ENCODE measurements around the gene LHFPL6. TPM values are rescaled to one million over a fixed set of nuclear protein-coding genes. Genes with fewer than 3 reads are reported as not detected.

LHFPL6 gene
- polyA plus RNA-seq, 3 donors = 0.14 to 0.59 (median 0.46) TPM

DNA sequence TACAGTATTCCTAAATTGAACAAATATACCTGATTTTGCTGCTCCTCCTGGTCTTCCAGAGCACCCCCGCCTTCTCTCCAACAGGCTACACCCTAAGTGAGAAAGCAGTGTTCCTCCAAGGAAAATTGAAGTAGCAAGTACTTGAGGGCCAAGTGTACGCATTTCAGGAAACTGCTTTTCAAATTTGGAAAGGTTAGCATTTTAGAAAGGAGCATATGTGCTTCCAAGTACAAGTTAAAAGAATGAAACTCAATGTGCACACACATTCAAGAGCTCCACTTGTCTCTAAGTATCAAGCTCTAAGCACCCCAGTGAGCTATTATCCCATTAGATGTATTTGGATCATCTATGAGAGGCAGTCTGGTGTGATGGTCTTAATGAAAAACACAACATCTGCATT lies 25.8 kb downstream of the LHFPL6 start:
- H3K9me3 ChIP-seq (replicated peaks in 1 of 2; ENCODE audit: control insufficient read depth in 1 of 2, insufficient read depth in 1 of 2, low read length in 2 of 2) = peaks cover 0 to 3% of the 10 kb centered on the region in 2 donors
- Mint-ChIP-seq H3K4me1 (no peaks in the 10 kb centered on the region), H3K9me3 (peaks cover 0 to 8% (median 4%) of the 10 kb centered on the region in 7 donors), H3K27ac (no peak overlapping the region), H3K4me3 (no peak overlapping the region), H3K36me3 (no peaks in the 10 kb centered on the region), H3K27me3 (ENCODE audit: low read depth in 3 of 3) (no peaks in the 10 kb centered on the region)
- TF ChIP-seq, protein P1, sequence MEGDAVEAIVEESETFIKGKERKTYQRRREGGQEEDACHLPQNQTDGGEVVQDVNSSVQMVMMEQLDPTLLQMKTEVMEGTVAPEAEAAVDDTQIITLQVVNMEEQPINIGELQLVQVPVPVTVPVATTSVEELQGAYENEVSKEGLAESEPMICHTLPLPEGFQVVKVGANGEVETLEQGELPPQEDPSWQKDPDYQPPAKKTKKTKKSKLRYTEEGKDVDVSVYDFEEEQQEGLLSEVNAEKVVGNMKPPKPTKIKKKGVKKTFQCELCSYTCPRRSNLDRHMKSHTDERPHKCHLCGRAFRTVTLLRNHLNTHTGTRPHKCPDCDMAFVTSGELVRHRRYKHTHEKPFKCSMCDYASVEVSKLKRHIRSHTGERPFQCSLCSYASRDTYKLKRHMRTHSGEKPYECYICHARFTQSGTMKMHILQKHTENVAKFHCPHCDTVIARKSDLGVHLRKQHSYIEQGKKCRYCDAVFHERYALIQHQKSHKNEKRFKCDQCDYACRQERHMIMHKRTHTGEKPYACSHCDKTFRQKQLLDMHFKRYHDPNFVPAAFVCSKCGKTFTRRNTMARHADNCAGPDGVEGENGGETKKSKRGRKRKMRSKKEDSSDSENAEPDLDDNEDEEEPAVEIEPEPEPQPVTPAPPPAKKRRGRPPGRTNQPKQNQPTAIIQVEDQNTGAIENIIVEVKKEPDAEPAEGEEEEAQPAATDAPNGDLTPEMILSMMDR (IDR thresholded peaks at IDR 0.05) = no peak
- H3K4me3 ChIP-seq (replicated peaks in 1 of 3; ENCODE audit: low read depth in 2 of 3, low read length in 3 of 3) = no peak overlapping the region
- intact Hi-C loops (cut with micrococcal nuclease) = no loop called here
- no peak overlapping the region for H3K9ac ChIP-seq (ENCODE audit: insufficient read depth, low read length, poor library complexity, severe bottlenecking)
- H2AFZ ChIP-seq (ENCODE audit: insufficient read depth, low read depth, low read length, poor library complexity, severe bottlenecking) = no peak overlapping the region
- H3K36me3 ChIP-seq (replicated peaks in 1 of 2; ENCODE audit: control insufficient read depth in 1 of 2, insufficient read depth in 2 of 2, low read length in 2 of 2) = no peaks in the 10 kb centered on the region
- no peaks in the 10 kb centered on the region for H4K20me1 ChIP-seq (ENCODE audit: insufficient read depth, low read length)
- no peak overlapping the region for H3K27ac ChIP-seq (ENCODE audit: low read depth in 1 of 2, low read length in 2 of 2)
- no peaks in the 10 kb centered on the region for H3K79me2 ChIP-seq (ENCODE audit: insufficient read depth, low read length)
- H3K4me2 ChIP-seq (replicated peaks; ENCODE audit: extremely low read depth, low read length, poor library complexity, severe bottlenecking) = no peak overlapping the region
- H3K27me3 ChIP-seq (ENCODE audit: control insufficient read depth in 2 of 2, insufficient read depth in 2 of 2, low read length in 2 of 2) = no peaks in the 10 kb centered on the region
- whole genome bisulfite sequencing (ENCODE audit: insufficient coverage) = no CpG with 5 or more reads among the region's 2 CpGs
- no peak for DNase-seq
- H3K4me1 ChIP-seq (ENCODE audit: control insufficient read depth in 1 of 2, insufficient read depth in 2 of 2, low read length in 2 of 2) = no peaks in the 10 kb centered on the region

DNA sequence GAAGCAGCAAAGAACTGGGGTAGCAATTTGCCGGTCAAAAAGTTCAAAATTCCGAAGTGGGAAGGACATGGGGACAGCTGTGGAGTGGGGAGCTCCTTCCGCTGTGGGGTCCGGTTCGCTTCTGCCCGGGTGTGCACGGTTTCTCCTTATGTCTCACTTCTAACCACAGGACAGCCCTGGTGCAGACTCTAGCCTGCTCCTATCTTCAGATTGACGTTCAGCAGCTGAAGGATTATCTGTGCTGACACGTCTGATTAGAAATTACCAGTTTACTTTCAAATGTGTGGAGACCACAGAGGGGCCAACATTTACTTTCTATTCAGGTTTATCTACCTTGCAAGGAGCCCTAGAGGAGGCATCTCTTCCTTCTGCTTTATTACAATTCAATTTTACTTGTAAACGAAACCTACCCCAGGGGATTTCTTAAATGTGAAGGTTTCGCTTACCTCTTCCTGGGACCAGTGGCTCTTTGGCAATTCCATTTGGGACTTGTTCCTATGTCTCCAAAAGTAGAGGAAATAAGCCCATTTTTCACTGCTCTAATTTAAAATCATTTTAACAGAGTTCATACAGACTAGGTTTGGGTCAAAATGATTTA lies 27.3 kb downstream of the LHFPL6 start:
- H4K20me1 ChIP-seq (ENCODE audit: insufficient read depth, low read length) = no peaks in the 10 kb centered on the region
- no peak overlapping the region for H3K27ac Mint-ChIP-seq
- no peaks in the 10 kb centered on the region for H3K79me2 ChIP-seq (ENCODE audit: insufficient read depth, low read length)
- H3K9me3 Mint-ChIP-seq = peaks cover 0 to 12% (median 4%) of the 10 kb centered on the region in 7 donors
- intact Hi-C loops (cut with micrococcal nuclease) = no loop called here
- H3K36me3 ChIP-seq (replicated peaks in 1 of 2; ENCODE audit: control insufficient read depth in 1 of 2, insufficient read depth in 2 of 2, low read length in 2 of 2) = no peaks in the 10 kb centered on the region
- H2AFZ ChIP-seq (ENCODE audit: insufficient read depth, low read depth, low read length, poor library complexity, severe bottlenecking) = no peak overlapping the region
- no peaks in the 10 kb centered on the region for H3K27me3 ChIP-seq (ENCODE audit: control insufficient read depth in 2 of 2, insufficient read depth in 2 of 2, low read length in 2 of 2)
- TF ChIP-seq, protein P1 (IDR thresholded peaks at IDR 0.05) = no peak
- 97% methylated on average over 6 of the region's 11 CpGs for WGBS (ENCODE audit: insufficient coverage)
- H3K4me1 Mint-ChIP-seq = no peaks in the 10 kb centered on the region
- no peaks in the 10 kb centered on the region for H3K36me3 Mint-ChIP-seq
- H3K4me3 Mint-ChIP-seq = no peak overlapping the region
- no peak for DNase-seq
- no peaks in the 10 kb centered on the region for H3K27me3 Mint-ChIP-seq (ENCODE audit: low read depth in 3 of 3)
- H3K4me3 ChIP-seq (replicated peaks in 1 of 3; ENCODE audit: low read depth in 2 of 3, low read length in 3 of 3) = no peak overlapping the region
- H3K27ac ChIP-seq (ENCODE audit: low read depth in 1 of 2, low read length in 2 of 2) = no peak overlapping the region
- H3K9me3 ChIP-seq (replicated peaks in 1 of 2; ENCODE audit: control insufficient read depth in 1 of 2, insufficient read depth in 1 of 2, low read length in 2 of 2) = peaks cover 0 to 9% of the 10 kb centered on the region in 2 donors
- H3K4me1 ChIP-seq (ENCODE audit: control insufficient read depth in 1 of 2, insufficient read depth in 2 of 2, low read length in 2 of 2) = no peaks in the 10 kb centered on the region
- no peak overlapping the region for H3K4me2 ChIP-seq (replicated peaks; ENCODE audit: extremely low read depth, low read length, poor library complexity, severe bottlenecking)
- no peak overlapping the region for H3K9ac ChIP-seq (ENCODE audit: insufficient read depth, low read length, poor library complexity, severe bottlenecking)

All from CD14-positive monocyte (primary cell).